CD4-positive, alpha-beta T cell treated with Interleukin-21 for 1 hour (primary cell): ENCODE results near the gene RFT1.
"Not testable (repeated sequence)": the region's sequence is repeated elsewhere in the genome, so short reads cannot be mapped to it uniquely, and the experiment has no call there.

ENCODE experiments used
- DNase-seq: peaks from one replicate; pipeline ENCODE4 v3.0.0-alpha.2; 2020

Gene RFT1

GRCh38 chr3:53162672-53163443, 32.6 kb upstream of the RFT1 start:
- DNase-seq: peak; percentile 72

DNA sequence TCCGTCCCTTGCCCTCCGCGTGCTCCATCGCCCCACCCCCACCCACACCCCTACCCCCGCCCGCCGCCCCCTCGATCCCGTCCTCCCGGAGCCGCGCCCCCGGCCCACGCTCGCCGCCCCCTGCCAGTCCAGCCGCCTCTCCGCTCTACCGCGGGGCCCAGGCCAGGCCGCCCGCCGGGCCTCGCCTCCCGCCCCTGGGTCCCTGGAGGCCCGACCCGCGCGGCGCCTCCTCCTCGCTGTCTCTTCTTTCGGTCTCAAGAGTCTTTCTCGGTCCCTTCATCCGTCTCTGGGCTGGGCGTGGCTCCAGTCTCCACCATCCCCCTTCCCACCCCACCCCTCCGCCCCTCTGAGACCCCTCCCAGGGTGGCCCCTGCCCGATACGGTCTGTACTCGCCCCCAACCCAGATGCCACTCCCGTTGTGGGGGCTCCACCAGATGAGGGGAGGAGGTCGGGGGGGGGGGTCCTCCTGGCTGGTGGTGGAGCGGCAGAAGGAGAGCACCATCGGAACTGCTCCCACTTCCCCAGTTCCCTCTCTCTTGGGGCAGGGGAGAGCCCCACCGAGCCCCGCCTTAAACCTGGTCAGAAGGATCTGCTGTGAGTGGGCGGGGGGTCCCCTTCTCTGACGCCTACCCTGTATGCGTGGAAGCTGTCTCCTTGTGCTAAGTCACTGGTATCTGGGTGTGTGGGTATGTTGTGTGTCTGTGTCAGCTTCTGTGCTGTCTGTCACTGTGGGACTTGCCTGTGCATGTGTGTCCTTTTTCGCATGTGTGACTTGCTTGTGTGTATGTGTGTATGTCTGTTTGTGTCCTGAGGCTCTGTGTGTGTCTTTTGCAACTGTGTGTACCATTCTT, 31.8 kb upstream of the RFT1 start:
- DNase-seq: peak; percentile 49

DNA sequence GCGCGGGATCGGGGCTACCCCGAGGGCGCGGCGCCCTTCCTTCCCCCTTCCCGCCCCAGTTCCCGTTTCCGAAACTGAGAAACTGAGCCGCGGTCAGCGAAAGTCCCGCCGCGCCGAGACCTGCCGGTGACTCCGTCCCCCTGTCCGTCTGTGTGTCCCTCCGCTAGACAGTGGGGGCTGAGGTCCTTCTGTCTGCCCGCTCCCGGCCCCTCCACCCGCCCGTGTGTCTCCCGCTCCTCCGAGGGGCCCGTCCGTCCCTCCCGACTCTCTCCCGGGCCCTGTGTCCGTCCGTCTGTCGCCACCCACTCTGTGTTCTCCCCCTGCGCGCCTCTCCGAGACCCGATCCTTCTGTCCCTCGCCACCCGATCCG, 31.2 kb upstream of the RFT1 start:
- DNase-seq: no peak

GRCh38 chr3:53160660-53161449, 30.6 kb upstream of the RFT1 start, which contains the start of gene PRKCD:
Gene PRKCD (plus strand): TSS chr3:53161209. CDS start chr3:53178423, 17,214 bp downstream.
- peak; percentile 84 for DNase-seq

GRCh38 chr3:53160061-53160659, 29.9 kb upstream of the RFT1 start:
- no peak for DNase-seq

GRCh38 chr3:53159156-53160060, 29.2 kb upstream of the RFT1 start:
- no peak for DNase-seq

DNA sequence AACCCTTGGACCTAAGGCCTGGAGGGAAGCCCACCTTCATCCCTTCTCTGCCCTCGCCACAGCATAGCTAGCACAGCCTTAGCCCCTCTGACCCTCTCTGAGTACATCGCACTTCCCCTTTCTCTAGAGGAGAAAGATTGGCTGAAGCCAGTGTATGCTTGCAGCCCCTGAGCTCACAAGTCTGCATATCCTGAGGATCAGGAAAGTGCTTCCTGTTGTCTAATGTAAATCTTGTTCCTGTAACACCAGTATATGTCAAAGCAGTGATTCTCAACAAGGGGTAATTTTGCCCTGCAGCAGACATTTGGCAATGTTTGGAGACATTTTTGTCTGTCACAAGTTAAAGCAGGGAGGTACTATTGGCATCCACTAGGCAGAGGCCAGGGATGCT, 28.5 kb upstream of the RFT1 start:
- DNase-seq: no peak

DNA sequence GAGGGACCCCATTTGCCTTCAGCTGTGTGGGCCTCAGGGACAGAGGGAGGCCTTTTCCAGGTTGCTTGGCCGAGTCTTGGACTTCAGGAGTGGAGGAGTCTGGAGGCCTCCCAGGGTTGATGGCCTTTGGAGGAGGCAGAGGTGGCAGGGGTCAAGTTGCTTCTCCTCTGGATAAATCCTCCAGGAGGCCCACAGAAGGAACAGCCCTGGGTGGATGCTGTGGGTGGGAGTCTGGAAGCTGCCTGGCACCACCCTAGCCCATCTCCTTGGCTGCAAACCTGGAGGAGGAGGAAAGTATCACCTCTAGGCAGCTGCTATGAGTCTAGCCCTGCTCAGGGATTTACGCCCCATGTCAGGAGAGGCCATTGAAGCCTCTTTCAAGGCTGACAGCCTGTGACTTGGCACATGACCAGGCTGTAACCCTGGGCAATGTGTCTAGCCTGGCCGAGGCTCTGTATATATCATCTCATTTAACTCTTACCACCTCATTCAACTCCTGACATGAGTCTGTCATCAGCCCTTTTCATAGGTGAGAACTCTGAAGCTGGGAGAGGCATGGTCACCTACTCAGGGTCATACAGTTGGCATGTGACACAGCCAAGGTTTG, 27.8 kb upstream of the RFT1 start:
- no peak for DNase-seq

- no peak for DNase-seq
These were observed 26.2 kb upstream of the RFT1 start for GRCh38 chr3:53156368-53156834.

DNA sequence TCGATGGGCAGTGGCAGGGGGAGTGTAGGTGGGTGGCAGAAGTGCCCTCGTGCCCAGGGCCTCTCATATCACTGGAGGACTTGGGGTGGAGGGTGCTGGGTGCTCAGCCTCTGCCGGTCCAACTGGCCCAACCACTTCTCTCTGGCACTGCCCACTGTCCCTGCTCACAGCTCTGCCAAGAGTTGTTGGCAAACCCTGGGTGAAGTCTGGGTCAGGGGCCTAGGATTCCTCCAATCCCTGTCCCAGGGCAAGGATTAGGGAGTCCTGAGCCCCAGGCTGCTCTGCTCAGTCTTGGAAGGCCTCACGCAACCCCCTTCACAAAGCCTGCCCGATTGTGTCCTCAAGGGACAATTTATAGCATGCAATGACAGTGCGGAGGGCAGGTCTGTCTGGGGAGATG, 25.5 kb upstream of the RFT1 start:
- no peak for DNase-seq

- DNase-seq: no peak
These were observed 24.6 kb upstream of the RFT1 start for GRCh38 chr3:53154881-53155285.

DNA sequence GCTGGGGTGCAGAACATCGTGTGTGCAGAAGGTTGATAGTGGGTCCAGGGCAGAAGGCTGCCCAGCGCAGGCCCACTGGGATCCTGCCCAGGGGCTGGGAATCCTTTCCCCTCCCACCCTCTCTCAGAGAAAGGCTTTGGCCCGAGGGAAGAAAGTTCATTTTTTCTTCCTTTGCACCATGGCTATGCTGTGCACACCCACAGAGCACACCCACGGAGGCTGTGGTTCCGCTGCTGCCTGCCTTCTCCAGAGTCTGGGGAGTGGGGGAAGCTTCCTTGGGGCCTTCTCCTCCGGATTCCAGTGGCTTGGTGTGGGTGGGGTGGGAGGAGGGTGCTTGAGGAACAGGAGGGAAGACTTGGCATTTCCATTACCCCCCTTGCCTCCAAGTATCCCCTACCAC, 23.7 kb upstream of the RFT1 start:
- no peak for DNase-seq

- DNase-seq: no peak
These were observed 23.1 kb upstream of the RFT1 start for GRCh38 chr3:53153264-53153823.

GRCh38 chr3:53151870-53152660, 21.8 kb upstream of the RFT1 start:
- DNase-seq: no peak

DNA sequence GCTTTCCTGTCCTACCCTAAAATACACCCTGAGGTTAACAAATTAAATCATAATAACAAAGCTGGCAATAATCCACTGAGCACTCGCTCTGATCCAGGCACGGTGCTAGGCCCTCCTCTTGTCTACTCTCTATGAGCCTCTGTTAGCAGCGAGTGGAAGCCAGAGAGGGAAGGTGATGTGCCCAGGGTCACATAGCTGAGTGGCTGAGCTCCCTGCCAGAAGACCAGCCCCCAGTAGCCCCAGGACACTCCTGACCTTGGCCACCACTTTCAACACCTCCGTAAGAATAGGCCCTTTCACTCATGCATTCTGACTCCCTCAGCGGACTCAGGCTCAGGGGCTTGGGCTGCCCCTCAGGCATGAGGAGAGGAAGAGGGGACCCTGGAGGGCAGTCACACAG, 21.2 kb upstream of the RFT1 start:
- DNase-seq: no peak

DNA sequence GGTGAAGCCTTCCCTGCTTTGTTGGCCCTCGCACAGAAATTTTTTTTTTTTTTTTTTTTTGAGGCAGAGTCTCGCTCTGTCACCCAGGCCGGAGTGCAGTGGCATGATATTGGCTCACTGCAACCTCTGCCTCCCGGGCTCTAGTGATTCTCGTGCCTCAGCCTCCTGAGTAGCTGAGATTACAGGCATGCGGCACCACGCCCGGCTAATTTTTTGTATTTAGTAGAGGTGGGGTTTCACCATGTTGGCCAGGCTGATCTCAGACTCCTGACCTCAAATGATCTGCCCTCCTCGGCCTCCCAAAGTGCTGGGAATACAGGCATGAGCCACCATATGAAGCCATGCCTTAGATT, 20.8 kb upstream of the RFT1 start:
- not testable (repeated sequence) for DNase-seq

- DNase-seq: no peak
These were observed 20.2 kb upstream of the RFT1 start for GRCh38 chr3:53150247-53151085.

GRCh38 chr3:53149699-53150098, 19.5 kb upstream of the RFT1 start:
- no peak for DNase-seq

DNA sequence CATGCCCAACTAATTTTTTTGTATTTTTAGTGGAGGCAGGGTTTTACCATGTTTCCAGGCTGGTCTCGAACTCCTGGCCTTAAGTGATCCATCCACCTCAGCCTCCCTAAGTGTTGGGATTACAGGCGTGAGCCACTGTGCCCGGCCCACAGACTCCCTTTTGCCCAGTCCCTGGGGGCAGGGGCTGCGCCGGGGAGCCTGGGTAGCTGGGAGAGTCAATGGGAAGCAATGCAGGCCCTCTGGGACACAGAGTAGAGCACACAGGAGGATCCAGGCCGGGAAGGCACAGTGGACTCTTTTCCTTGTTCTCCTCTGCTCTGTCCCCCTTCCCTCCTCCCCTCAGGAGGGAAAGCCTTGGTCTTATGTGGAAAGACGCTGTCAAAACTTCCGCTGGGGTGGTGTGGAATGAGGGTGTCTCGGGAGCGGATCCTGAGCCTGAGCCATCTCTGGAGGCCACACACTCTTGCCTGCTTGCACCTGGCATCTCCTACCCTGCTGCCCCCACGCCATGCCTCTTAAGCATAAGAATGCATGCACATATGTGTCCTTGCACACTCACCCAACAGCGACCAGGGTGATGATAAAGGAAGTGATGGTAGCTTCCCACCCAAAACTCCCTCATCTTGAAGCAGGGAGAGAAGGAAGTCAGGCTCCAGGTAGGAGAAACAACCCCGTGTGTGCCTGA, 18.9 kb upstream of the RFT1 start:
- DNase-seq: no peak
